ENCODE data around the gene UTP15.

UTP15 gene, protein sequence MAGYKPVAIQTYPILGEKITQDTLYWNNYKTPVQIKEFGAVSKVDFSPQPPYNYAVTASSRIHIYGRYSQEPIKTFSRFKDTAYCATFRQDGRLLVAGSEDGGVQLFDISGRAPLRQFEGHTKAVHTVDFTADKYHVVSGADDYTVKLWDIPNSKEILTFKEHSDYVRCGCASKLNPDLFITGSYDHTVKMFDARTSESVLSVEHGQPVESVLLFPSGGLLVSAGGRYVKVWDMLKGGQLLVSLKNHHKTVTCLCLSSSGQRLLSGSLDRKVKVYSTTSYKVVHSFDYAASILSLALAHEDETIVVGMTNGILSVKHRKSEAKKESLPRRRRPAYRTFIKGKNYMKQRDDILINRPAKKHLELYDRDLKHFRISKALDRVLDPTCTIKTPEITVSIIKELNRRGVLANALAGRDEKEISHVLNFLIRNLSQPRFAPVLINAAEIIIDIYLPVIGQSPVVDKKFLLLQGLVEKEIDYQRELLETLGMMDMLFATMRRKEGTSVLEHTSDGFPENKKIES
- 31.8 to 38.4 (median 33.5) reads per million in 3 donors for total RNA-seq

DNA sequence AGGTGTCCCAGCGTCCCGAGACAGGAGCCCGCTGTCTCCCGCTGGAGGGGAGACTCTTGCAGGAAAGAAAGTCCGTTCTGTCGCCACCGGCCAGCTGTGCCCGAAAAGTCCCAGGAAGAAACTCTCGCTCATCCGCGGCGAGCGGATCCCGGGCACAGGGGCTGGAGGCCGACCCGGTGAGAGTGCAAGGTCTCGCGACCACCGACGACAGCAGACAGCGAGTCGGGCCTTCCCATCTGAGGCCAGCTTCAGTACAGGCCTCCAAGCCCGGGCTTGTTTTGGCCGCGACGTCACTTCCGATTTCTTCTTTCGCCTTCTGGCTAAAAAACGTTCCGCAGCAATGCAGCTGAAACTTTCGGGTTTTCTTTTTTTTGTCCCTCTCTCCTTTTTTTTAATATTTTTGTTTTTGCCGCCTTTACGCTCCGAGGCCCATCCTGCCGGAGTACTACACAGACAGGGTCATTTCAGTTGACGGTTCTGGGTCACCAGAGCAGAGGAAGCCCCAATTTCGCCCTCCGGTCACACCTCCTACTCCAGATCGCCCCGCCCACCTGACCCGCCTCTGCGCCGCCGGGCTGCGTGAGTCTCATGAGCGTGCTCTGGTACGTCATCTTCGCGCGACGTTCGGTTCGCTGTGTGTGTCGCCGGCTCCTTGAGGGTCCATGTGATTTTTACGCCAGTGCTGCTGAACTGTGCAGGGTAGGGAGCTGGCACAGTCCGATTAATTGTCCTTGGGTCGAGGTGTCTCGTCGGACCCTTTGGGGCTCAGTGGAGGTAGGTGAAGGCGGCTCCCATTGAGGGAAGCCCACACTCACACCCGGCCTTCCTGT is at the start of gene UTP15, which contains the start of gene ANKRA2:
UTP15 (plus strand) TSS at position 605 of the 830 bp plus-strand sequence. CDS start 1,602 bp downstream, outside the sequence.
ANKRA2 (minus strand) TSS at position 501 of the 830 bp plus-strand sequence. CDS start 2,758 bp downstream, outside the sequence.
- Histone ChIP-seq H3K4me3 (ENCODE audit: insufficient read depth, low read depth, low read length, poor library complexity, severe bottlenecking) (peak within 1 kb of the TSS; percentile 69), H3K27me3 (replicated peaks; ENCODE audit: control insufficient read depth, insufficient read depth, low read length, poor library complexity, severe bottlenecking) (no peaks in the 10 kb centered on the region), H3K4me1 (ENCODE audit: control insufficient read depth, insufficient read depth, low read length, poor library complexity, severe bottlenecking) (peaks cover 13% of the 10 kb centered on the region), H3K9me3 (ENCODE audit: control insufficient read depth, low read length) (no peaks in the 10 kb centered on the region), H3K36me3 (ENCODE audit: control insufficient read depth, insufficient read depth, low read length) (peaks cover 16% of the 10 kb centered on the region), H3K27ac (ENCODE audit: insufficient read depth, low read length, poor library complexity, severe bottlenecking) (peak within 1 kb of the TSS; percentile 93)
- DNase-seq, result peak; percentile 94 to 98 (median 95)

DNA sequence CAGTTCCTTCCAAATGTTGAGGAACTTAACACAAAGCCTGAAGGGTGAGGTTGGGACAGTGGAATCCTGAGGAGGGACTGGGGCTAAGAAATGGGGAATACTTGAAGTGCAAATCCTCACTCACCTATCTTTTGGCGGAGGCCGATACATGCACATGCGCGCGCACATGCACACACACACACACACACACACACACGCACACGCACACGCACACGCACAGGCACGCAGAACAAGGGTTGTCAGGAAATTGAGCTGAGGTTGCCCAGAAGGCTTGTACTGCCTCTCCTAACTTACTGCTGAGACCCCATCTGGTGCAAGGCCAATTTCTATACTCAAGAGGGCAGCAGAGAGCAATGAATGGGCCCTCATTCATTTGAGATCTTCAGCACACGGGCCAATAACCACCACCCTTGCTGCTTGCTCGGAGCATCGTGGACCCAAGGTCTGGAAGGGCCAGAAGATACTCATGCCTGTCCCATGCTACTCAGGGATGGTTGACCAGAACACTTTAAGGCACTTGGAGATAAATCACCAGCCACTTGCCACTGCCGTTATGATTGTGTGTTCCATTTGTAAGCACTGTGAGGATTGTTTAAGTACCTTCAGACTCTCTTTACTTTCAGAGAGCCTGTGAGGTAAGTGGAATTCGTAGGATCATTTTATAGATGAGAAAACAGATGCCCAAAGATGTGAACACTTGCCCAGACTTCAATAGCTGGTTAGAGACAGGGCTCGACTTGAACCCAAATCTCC is 45.8 kb upstream of the UTP15 start:
- DNase-seq, result peak; percentile 29 to 47 (median 44)
- Histone ChIP-seq H3K36me3 (ENCODE audit: control insufficient read depth, insufficient read depth, low read length) (no peaks in the 10 kb centered on the region), H3K4me1 (ENCODE audit: control insufficient read depth, insufficient read depth, low read length, poor library complexity, severe bottlenecking) (no peaks in the 10 kb centered on the region), H3K9me3 (ENCODE audit: control insufficient read depth, low read length) (no peaks in the 10 kb centered on the region), H3K27me3 (replicated peaks; ENCODE audit: control insufficient read depth, insufficient read depth, low read length, poor library complexity, severe bottlenecking) (no peaks in the 10 kb centered on the region), H3K4me3 (ENCODE audit: insufficient read depth, low read depth, low read length, poor library complexity, severe bottlenecking) (no peak overlapping the region), H3K27ac (ENCODE audit: insufficient read depth, low read length, poor library complexity, severe bottlenecking) (no peak overlapping the region)

DNA sequence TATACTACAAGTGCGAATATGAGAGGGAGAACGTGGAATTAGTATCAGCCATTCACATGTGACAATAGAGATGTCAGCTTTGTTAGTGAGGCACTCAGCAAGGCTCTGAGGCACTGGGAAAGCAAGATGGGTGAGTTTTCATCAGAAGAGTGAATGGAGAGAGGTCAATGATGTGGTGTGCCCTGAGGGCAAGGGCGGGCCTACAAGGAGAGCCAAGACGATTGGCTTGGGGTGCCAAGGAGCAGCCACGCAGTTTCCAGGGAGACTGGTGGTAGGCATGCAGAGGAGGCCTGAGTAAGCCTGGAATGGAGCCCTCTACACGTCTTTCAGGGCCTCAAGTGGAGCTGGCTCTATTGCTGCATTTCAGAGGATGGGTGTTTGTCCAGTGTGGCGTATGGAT is 42.6 kb upstream of the UTP15 start:
- H3K4me1 ChIP-seq (ENCODE audit: control insufficient read depth, insufficient read depth, low read length, poor library complexity, severe bottlenecking), result no peaks in the 10 kb centered on the region
- H3K36me3 ChIP-seq (ENCODE audit: control insufficient read depth, insufficient read depth, low read length), result no peaks in the 10 kb centered on the region
- DNase-seq, result no peak
- no peaks in the 10 kb centered on the region for H3K9me3 ChIP-seq (ENCODE audit: control insufficient read depth, low read length)
- H3K27ac ChIP-seq (ENCODE audit: insufficient read depth, low read length, poor library complexity, severe bottlenecking), result no peak overlapping the region
- H3K4me3 ChIP-seq (ENCODE audit: insufficient read depth, low read depth, low read length, poor library complexity, severe bottlenecking), result no peak overlapping the region
- H3K27me3 ChIP-seq (replicated peaks; ENCODE audit: control insufficient read depth, insufficient read depth, low read length, poor library complexity, severe bottlenecking), result no peaks in the 10 kb centered on the region

DNA sequence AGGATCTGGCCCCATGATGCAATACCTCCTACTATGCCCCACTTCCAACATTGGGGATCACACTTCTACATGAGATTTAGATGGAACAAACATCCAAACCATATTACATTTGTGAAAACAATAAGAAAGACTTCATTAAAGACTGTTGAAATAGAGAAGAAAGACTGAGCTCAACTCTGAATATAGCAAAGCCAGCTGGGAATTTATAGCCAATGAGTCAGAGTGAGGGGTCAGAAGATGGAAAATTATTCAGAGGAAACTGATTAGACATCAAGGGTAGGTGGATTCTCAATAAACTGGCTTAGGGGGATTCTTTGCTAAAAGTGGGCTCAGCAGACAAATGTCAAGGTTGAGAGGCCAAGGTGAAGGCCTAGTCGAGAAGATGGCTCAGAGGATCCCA is 41.7 kb upstream of the UTP15 start:
- Histone ChIP-seq H3K4me3 (ENCODE audit: insufficient read depth, low read depth, low read length, poor library complexity, severe bottlenecking) (no peak overlapping the region), H3K9me3 (ENCODE audit: control insufficient read depth, low read length) (no peaks in the 10 kb centered on the region), H3K27ac (ENCODE audit: insufficient read depth, low read length, poor library complexity, severe bottlenecking) (no peak overlapping the region), H3K4me1 (ENCODE audit: control insufficient read depth, insufficient read depth, low read length, poor library complexity, severe bottlenecking) (no peaks in the 10 kb centered on the region), H3K27me3 (replicated peaks; ENCODE audit: control insufficient read depth, insufficient read depth, low read length, poor library complexity, severe bottlenecking) (no peaks in the 10 kb centered on the region), H3K36me3 (ENCODE audit: control insufficient read depth, insufficient read depth, low read length) (no peaks in the 10 kb centered on the region)
- DNase-seq, result no peak

DNA sequence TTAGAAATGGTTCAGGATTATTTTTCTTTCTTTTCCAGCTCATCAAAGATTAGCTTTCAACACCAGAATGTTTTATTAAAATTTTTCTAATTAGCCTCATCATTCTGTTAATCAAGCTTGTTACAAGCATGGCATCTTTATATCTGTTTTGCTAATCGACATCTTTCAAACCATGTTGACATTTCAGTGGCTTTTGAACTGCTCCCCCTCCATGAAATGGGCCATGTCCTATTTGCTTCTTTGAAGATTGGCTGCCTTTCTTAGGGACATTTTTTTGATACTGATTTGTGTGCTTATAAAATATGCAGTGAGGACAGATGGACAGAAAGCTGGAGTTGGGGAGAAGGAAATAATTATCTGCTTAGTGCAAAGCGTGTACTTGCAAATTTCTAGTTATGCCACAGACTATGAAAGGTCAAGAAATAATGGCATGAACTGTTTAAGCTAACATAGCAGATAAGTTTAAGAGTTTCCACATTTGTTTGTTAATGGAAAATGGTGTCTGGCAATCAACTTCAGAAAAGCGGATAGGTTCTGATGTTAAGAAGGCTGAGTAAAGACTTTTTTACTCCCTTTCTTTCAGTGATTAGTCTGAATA is 39.8 kb upstream of the UTP15 start:
- H3K4me1 ChIP-seq (ENCODE audit: control insufficient read depth, insufficient read depth, low read length, poor library complexity, severe bottlenecking), result no peaks in the 10 kb centered on the region
- no peaks in the 10 kb centered on the region for H3K27me3 ChIP-seq (replicated peaks; ENCODE audit: control insufficient read depth, insufficient read depth, low read length, poor library complexity, severe bottlenecking)
- H3K27ac ChIP-seq (ENCODE audit: insufficient read depth, low read length, poor library complexity, severe bottlenecking), result no peak overlapping the region
- no peak for DNase-seq
- H3K9me3 ChIP-seq (ENCODE audit: control insufficient read depth, low read length), result no peaks in the 10 kb centered on the region
- H3K4me3 ChIP-seq (ENCODE audit: insufficient read depth, low read depth, low read length, poor library complexity, severe bottlenecking), result no peak overlapping the region
- no peaks in the 10 kb centered on the region for H3K36me3 ChIP-seq (ENCODE audit: control insufficient read depth, insufficient read depth, low read length)

DNA sequence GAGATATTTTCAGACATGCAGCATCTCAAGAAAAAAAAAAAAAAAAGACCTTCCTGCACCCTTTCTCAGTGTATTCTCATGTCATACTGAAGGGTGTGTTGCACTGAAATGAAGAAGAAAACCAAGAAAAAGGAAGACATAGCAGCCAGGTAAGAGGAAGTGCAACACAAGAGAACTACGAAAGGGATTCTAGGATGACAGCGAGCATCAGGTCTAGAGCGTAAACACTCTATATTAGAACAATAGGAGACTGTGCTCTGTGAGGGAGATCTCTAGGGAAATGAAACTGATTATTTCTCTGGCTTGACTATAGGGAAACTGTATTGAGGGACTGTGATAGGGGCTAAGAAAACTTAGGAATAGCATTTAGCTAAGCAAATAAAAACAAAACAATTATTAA is 37.3 kb upstream of the UTP15 start:
- H3K27me3 ChIP-seq (replicated peaks; ENCODE audit: control insufficient read depth, insufficient read depth, low read length, poor library complexity, severe bottlenecking), result no peaks in the 10 kb centered on the region
- no peak for DNase-seq
- no peak overlapping the region for H3K27ac ChIP-seq (ENCODE audit: insufficient read depth, low read length, poor library complexity, severe bottlenecking)
- H3K4me3 ChIP-seq (ENCODE audit: insufficient read depth, low read depth, low read length, poor library complexity, severe bottlenecking), result no peak overlapping the region
- no peaks in the 10 kb centered on the region for H3K4me1 ChIP-seq (ENCODE audit: control insufficient read depth, insufficient read depth, low read length, poor library complexity, severe bottlenecking)
- no peaks in the 10 kb centered on the region for H3K9me3 ChIP-seq (ENCODE audit: control insufficient read depth, low read length)
- H3K36me3 ChIP-seq (ENCODE audit: control insufficient read depth, insufficient read depth, low read length), result no peaks in the 10 kb centered on the region

DNA sequence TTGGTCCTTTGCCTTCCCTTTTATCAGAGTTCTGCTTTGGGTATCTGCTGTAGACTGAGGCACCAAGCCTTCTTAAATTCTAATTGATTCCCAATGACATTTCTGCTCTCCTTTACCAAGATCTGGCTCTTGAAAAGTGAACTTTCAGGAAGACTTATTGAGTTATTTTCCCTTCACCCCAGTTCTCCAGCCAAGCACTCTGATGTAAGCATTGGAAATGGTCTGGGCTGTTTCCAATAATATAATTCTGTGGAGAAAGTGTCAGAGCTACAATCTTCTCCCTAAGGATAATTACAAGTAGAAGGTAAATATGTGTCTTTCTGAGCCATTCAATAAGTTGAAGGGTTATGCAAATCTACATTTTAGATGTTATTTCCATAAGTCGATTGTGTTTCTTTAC is 36.5 kb upstream of the UTP15 start:
- Histone ChIP-seq H3K4me3 (ENCODE audit: insufficient read depth, low read depth, low read length, poor library complexity, severe bottlenecking) (no peak overlapping the region), H3K27me3 (replicated peaks; ENCODE audit: control insufficient read depth, insufficient read depth, low read length, poor library complexity, severe bottlenecking) (no peaks in the 10 kb centered on the region), H3K9me3 (ENCODE audit: control insufficient read depth, low read length) (no peaks in the 10 kb centered on the region), H3K36me3 (ENCODE audit: control insufficient read depth, insufficient read depth, low read length) (no peaks in the 10 kb centered on the region), H3K27ac (ENCODE audit: insufficient read depth, low read length, poor library complexity, severe bottlenecking) (no peak overlapping the region), H3K4me1 (ENCODE audit: control insufficient read depth, insufficient read depth, low read length, poor library complexity, severe bottlenecking) (no peaks in the 10 kb centered on the region)
- no peak for DNase-seq

DNA sequence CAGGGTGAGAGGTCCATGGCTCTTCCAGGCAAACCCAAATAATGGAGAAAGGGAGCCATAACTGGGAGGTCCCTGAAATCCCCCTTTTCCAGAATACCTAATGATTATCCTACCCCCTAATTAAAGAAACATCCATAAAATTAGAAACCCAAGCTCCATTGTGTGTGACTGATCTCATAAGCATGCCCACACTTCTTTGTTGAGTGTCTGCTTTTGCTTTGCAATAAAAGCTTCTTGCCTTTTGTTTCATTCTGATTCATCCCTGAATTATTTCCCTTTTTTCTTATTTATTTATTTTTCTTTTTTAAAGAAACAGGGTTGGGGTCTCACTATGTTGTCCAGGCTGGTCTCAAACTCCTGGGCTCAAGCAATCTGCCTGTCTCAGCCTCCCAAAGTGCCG is 34.2 kb upstream of the UTP15 start:
- Histone ChIP-seq H3K9me3 (ENCODE audit: control insufficient read depth, low read length) (no peaks in the 10 kb centered on the region), H3K4me3 (ENCODE audit: insufficient read depth, low read depth, low read length, poor library complexity, severe bottlenecking) (no peak overlapping the region), H3K4me1 (ENCODE audit: control insufficient read depth, insufficient read depth, low read length, poor library complexity, severe bottlenecking) (no peaks in the 10 kb centered on the region), H3K27ac (ENCODE audit: insufficient read depth, low read length, poor library complexity, severe bottlenecking) (no peak overlapping the region), H3K27me3 (replicated peaks; ENCODE audit: control insufficient read depth, insufficient read depth, low read length, poor library complexity, severe bottlenecking) (no peaks in the 10 kb centered on the region), H3K36me3 (ENCODE audit: control insufficient read depth, insufficient read depth, low read length) (no peaks in the 10 kb centered on the region)
- no peak for DNase-seq

DNA sequence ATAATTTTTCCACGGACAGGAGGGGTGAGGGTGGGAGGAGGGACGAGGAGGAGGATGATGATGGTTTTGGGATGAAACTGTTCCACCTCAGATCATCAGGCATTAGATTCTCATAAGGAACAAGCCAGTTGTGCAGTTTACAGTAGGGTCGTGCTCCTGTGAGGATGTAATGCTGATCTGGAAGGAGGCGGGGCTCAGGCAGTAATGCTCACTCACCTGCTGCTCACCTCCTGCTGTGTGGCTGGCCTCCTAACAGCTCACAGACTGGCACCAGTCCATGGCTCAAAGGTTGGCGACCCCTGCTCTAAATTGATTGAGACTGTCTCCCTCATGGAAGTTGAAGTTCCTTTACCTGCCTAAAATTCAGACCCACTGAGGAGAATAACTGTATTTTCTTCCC is 33.3 kb upstream of the UTP15 start:
- Histone ChIP-seq H3K36me3 (ENCODE audit: control insufficient read depth, insufficient read depth, low read length) (no peaks in the 10 kb centered on the region), H3K9me3 (ENCODE audit: control insufficient read depth, low read length) (no peaks in the 10 kb centered on the region), H3K4me1 (ENCODE audit: control insufficient read depth, insufficient read depth, low read length, poor library complexity, severe bottlenecking) (no peaks in the 10 kb centered on the region), H3K27me3 (replicated peaks; ENCODE audit: control insufficient read depth, insufficient read depth, low read length, poor library complexity, severe bottlenecking) (no peaks in the 10 kb centered on the region), H3K4me3 (ENCODE audit: insufficient read depth, low read depth, low read length, poor library complexity, severe bottlenecking) (no peak overlapping the region), H3K27ac (ENCODE audit: insufficient read depth, low read length, poor library complexity, severe bottlenecking) (no peak overlapping the region)
- DNase-seq, result no peak
